ENCODE results near the gene CCR4. TPM values are rescaled to one million over a fixed set of nuclear protein-coding genes. Genes with fewer than 3 reads are reported as not detected.
"Not testable (repeated sequence)": the region's sequence is repeated elsewhere in the genome, so short reads cannot be mapped to it uniquely, and the experiment has no call there.

Gene CCR4
- polyA plus RNA-seq, 1 donor (not counting 4 experiments of a cell fraction or from before 2014, with no cell fraction given) = not detected

GRCh38 chr3:32966627-32967026 lies 15.2 kb downstream of the CCR4 start:
- DNase-seq (ENCODE audit: low read depth, low spot score); H3K9ac ChIP-seq (ENCODE audit: control insufficient read depth, extremely low read depth, insufficient read depth, low read length); H3K36me3 ChIP-seq (ENCODE audit: control insufficient read depth in 2 of 2, extremely low read depth in 1 of 2, insufficient read depth in 2 of 2, low read length in 2 of 2); H3K79me2 ChIP-seq (ENCODE audit: control insufficient read depth, insufficient read depth, low read length); FAIRE-seq; dilution Hi-C loops (cut with MboI; ENCODE audit: extremely low pct_ligation_motif_present, low sequenced_read_pairs); H3K9me3 ChIP-seq (ENCODE audit: control insufficient read depth, low read depth, low read length); H3K27ac ChIP-seq (ENCODE audit: control insufficient read depth, insufficient read depth, low read length); H3K9me1 ChIP-seq (ENCODE audit: control insufficient read depth, extremely low read depth, insufficient read depth, low read length); H2AFZ ChIP-seq (ENCODE audit: control insufficient read depth, low read length); H4K20me1 ChIP-seq (ENCODE audit: control insufficient read depth, extremely low read depth, insufficient read depth, low read length); H3K4me2 ChIP-seq (ENCODE audit: control insufficient read depth, extremely low read depth, insufficient read depth, low read depth, low read length); H3K27me3 ChIP-seq (ENCODE audit: control insufficient read depth, extremely low read depth, insufficient read depth, low read length); H3K4me3 ChIP-seq (ENCODE audit: control insufficient read depth in 2 of 3, extremely low read depth in 1 of 3, insufficient read depth in 2 of 3, low read depth in 1 of 3, low read length in 3 of 3): not testable (repeated sequence)
- peaks cover 11% of the 10 kb centered on the region for H3K4me1 ChIP-seq (ENCODE audit: control insufficient read depth, extremely low read depth, insufficient read depth, low read length)

GRCh38 chr3:32968166-32968919 lies 16.9 kb downstream of the CCR4 start:
- no peaks in the 10 kb centered on the region for H4K20me1 ChIP-seq (ENCODE audit: control insufficient read depth, extremely low read depth, insufficient read depth, low read length)
- H3K27me3 ChIP-seq (ENCODE audit: control insufficient read depth, extremely low read depth, insufficient read depth, low read length) = no peaks in the 10 kb centered on the region
- no peaks in the 10 kb centered on the region for H3K9me1 ChIP-seq (ENCODE audit: control insufficient read depth, extremely low read depth, insufficient read depth, low read length)
- no peak overlapping the region for H3K4me2 ChIP-seq (ENCODE audit: control insufficient read depth, extremely low read depth, insufficient read depth, low read depth, low read length)
- TF ChIP-seq CTCF (optimal IDR thresholded peaks at IDR 0.05 in 1 of 3, IDR thresholded peaks at IDR 0.05 in 1 of 3, conservative IDR thresholded peaks at IDR 0.05 in 1 of 3; ENCODE audit: extremely low read depth in 1 of 3, insufficient read depth in 2 of 3, low read length in 3 of 3) = no peak
- no peak for TF ChIP-seq EZH2 (IDR thresholded peaks at IDR 0.05; ENCODE audit: low read length)
- FAIRE-seq = no peak
- peaks cover 11% of the 10 kb centered on the region for H3K4me1 ChIP-seq (ENCODE audit: control insufficient read depth, extremely low read depth, insufficient read depth, low read length)
- H3K27ac ChIP-seq (ENCODE audit: control insufficient read depth, insufficient read depth, low read length) = no peak overlapping the region
- dilution Hi-C loops (cut with MboI; ENCODE audit: extremely low pct_ligation_motif_present, low sequenced_read_pairs) = no loop called here
- H3K9ac ChIP-seq (ENCODE audit: control insufficient read depth, extremely low read depth, insufficient read depth, low read length) = no peak overlapping the region
- no peaks in the 10 kb centered on the region for H3K79me2 ChIP-seq (ENCODE audit: control insufficient read depth, insufficient read depth, low read length)
- DNase-seq (ENCODE audit: low read depth, low spot score) = no peak
- H3K4me3 ChIP-seq (ENCODE audit: control insufficient read depth in 2 of 3, extremely low read depth in 1 of 3, insufficient read depth in 2 of 3, low read depth in 1 of 3, low read length in 3 of 3) = no peak overlapping the region
- H2AFZ ChIP-seq (ENCODE audit: control insufficient read depth, low read length) = no peak overlapping the region
- no peaks in the 10 kb centered on the region for H3K36me3 ChIP-seq (ENCODE audit: control insufficient read depth in 2 of 2, extremely low read depth in 1 of 2, insufficient read depth in 2 of 2, low read length in 2 of 2)
- peaks cover 4% of the 10 kb centered on the region for H3K9me3 ChIP-seq (ENCODE audit: control insufficient read depth, low read depth, low read length)

All from keratinocyte (primary cell).